ENCODE data around the gene GRB2.

DNA sequence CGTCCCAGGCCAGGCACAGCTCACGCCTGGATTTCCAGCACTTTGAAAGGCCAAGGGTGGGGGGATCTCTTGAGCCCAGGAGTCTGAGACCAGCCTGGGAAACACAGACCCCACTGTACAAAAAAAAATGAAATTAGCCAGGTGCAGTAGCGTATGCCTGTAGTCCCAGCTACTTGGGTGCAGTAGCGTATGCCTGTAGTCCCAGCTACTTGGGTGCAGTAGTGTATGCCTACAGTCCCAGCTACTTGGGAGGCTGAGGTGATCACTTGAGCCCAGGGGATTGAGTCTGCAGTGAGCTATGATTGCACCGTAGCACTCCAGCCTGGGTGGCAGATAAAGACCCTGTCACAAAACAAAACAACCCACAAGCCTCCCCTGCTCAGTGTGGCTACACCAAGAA lies 89.2 kb downstream of the GRB2 start:
- TF ChIP-seq, protein P1, sequence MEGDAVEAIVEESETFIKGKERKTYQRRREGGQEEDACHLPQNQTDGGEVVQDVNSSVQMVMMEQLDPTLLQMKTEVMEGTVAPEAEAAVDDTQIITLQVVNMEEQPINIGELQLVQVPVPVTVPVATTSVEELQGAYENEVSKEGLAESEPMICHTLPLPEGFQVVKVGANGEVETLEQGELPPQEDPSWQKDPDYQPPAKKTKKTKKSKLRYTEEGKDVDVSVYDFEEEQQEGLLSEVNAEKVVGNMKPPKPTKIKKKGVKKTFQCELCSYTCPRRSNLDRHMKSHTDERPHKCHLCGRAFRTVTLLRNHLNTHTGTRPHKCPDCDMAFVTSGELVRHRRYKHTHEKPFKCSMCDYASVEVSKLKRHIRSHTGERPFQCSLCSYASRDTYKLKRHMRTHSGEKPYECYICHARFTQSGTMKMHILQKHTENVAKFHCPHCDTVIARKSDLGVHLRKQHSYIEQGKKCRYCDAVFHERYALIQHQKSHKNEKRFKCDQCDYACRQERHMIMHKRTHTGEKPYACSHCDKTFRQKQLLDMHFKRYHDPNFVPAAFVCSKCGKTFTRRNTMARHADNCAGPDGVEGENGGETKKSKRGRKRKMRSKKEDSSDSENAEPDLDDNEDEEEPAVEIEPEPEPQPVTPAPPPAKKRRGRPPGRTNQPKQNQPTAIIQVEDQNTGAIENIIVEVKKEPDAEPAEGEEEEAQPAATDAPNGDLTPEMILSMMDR (IDR thresholded peaks at IDR 0.05; ENCODE audit: insufficient read depth, low read length, poor library complexity, severe bottlenecking): no peak
- no peak for TF ChIP-seq EZH2phosphoT487 (conservative IDR thresholded peaks at IDR 0.05; ENCODE audit: low read length)

Data from SU-DHL-6 (cell line).